Measurements from ENCODE around the gene ERICH4.

DNA sequence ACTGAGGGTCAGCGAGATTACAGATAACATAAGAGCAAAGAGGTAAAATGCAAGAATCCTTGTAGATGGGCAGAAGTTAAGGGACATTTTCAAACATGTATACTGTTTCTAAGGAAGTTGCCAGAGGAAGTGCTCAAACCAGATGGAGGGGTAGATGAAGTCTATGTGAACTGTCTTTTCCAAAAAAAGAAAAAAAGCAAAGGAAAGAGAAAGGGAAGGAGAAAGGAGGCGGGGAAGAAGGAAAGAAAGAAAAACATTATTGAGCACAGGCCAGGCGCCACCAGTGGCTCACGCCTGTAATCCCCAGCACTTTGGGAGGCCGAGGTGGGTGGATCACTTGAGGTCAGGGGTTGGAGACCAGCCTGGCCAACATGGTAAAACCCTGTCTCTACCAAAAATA, 8.5 kb upstream of the ERICH4 start:
- TF ChIP-seq, protein P1, sequence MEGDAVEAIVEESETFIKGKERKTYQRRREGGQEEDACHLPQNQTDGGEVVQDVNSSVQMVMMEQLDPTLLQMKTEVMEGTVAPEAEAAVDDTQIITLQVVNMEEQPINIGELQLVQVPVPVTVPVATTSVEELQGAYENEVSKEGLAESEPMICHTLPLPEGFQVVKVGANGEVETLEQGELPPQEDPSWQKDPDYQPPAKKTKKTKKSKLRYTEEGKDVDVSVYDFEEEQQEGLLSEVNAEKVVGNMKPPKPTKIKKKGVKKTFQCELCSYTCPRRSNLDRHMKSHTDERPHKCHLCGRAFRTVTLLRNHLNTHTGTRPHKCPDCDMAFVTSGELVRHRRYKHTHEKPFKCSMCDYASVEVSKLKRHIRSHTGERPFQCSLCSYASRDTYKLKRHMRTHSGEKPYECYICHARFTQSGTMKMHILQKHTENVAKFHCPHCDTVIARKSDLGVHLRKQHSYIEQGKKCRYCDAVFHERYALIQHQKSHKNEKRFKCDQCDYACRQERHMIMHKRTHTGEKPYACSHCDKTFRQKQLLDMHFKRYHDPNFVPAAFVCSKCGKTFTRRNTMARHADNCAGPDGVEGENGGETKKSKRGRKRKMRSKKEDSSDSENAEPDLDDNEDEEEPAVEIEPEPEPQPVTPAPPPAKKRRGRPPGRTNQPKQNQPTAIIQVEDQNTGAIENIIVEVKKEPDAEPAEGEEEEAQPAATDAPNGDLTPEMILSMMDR (IDR thresholded peaks at IDR 0.05; ENCODE audit: extremely low read depth in 1 of 2, insufficient read depth in 1 of 2, low read depth in 1 of 2, low read length in 2 of 2) = no peak
- TF ChIP-seq POLR2AphosphoS5 (IDR thresholded peaks at IDR 0.05; ENCODE audit: insufficient read depth, low read depth, low read length) (no peak), POLR2A (IDR thresholded peaks at IDR 0.05; ENCODE audit: low read depth, low read length) (no peak), GATA2 (IDR thresholded peaks at IDR 0.05; ENCODE audit: insufficient read depth, insufficient read length, low read depth, low read length) (no peak), EZH2 (IDR thresholded peaks at IDR 0.05; ENCODE audit: borderline replicate concordance, low read depth, low read length, severe bottlenecking) (no peak), JUN (IDR thresholded peaks at IDR 0.05; ENCODE audit: borderline replicate concordance, insufficient read depth, insufficient read length, low read depth) (no peak)
